T-helper 17 cell (primary cell): ENCODE measurements around the gene FAP. TPM values are rescaled to one million over a fixed set of nuclear protein-coding genes. Genes with fewer than 3 reads are reported as not detected.

Experiments
- ATAC-seq: fragments of 150-1000 bp; cut with Tn5 transposase; 2 replicates; pipeline ENCODE4 v1.10.0; 2021; ENCODE audit warnings: mild to moderate bottlenecking, moderate library complexity
- DNase-seq, 3 donors: peaks; one replicate each; pipeline versions ENCODE4 v3.0.0 to v3.0.0-alpha.2; 2020 to 2021
- H3K9me3 ChIP-seq: one replicate; pipeline ENCODE4 v1.7.0; 2013; ENCODE audit warnings: low read length, mild to moderate bottlenecking; ENCODE audit not compliant: control insufficient read depth, poor library complexity, severe bottlenecking
- H3K27ac Mint-ChIP-seq: one replicate; pipeline ENCODE4 v1.8.0; 2022; ENCODE audit warnings: mild to moderate bottlenecking, moderate library complexity, mixed read lengths
- H3K27me3 Mint-ChIP-seq: one replicate; pipeline ENCODE4 v1.8.0; 2022; ENCODE audit warnings: mixed read lengths
- H3K36me3 Mint-ChIP-seq: one replicate; pipeline ENCODE4 v1.8.0; 2022; ENCODE audit warnings: low read depth, mixed read lengths
- H3K4me1 Mint-ChIP-seq: one replicate; pipeline ENCODE4 v1.8.0; 2022; ENCODE audit warnings: mild to moderate bottlenecking, mixed read lengths
- H3K4me3 Mint-ChIP-seq: one replicate; pipeline ENCODE4 v1.8.0; 2022; ENCODE audit warnings: mild to moderate bottlenecking, moderate library complexity, mixed read lengths
- total RNA-seq, 4 donors: library from RNA in 2 of 4; stranded (reverse) in 2 of 4; gene quantifications; one replicate each; pipeline ENCODE4 v1.2.3 and lab custom pipeline; 2022 to 2026

The FAP gene
- total RNA-seq, 2 donors from 2014 or later, result not detected

GRCh38 chr2:162257425-162257824 is 14.2 kb upstream of the FAP start:
- peaks cover 5% of the 10 kb centered on the region for H3K4me1 Mint-ChIP-seq
- no peak for ATAC-seq

GRCh38 chr2:162256591-162256991 is 13.3 kb upstream of the FAP start:
- H3K9me3 ChIP-seq, result no peaks in the 10 kb centered on the region
- Mint-ChIP-seq H3K36me3 (no peaks in the 10 kb centered on the region), H3K4me1 (peaks cover 3% of the 10 kb centered on the region), H3K27ac (no peak overlapping the region), H3K4me3 (no peak overlapping the region), H3K27me3 (no peaks in the 10 kb centered on the region)
- DNase-seq (no peak), ATAC-seq (no peak)

More at GRCh38 chr2:162257425-162257824, 14.2 kb upstream of the FAP start:
- DNase-seq, result no peak
- H3K27me3 Mint-ChIP-seq, result no peaks in the 10 kb centered on the region
- H3K4me3 Mint-ChIP-seq, result no peak overlapping the region
- no peaks in the 10 kb centered on the region for H3K9me3 ChIP-seq
- no peak overlapping the region for H3K27ac Mint-ChIP-seq
- H3K36me3 Mint-ChIP-seq, result no peaks in the 10 kb centered on the region

- ATAC-seq, result no peak
Observed at GRCh38 chr2:162254236-162254871, 11.1 kb upstream of the FAP start.

GRCh38 chr2:162253435-162253834 is 10.2 kb upstream of the FAP start:
- no peak for DNase-seq
- H3K4me3 Mint-ChIP-seq, result no peak overlapping the region
- no peaks in the 10 kb centered on the region for H3K27me3 Mint-ChIP-seq
- no peaks in the 10 kb centered on the region for H3K36me3 Mint-ChIP-seq
- no peak for ATAC-seq
- H3K9me3 ChIP-seq, result no peaks in the 10 kb centered on the region
- H3K27ac Mint-ChIP-seq, result no peak overlapping the region
- H3K4me1 Mint-ChIP-seq, result no peaks in the 10 kb centered on the region

More at GRCh38 chr2:162254236-162254871, 11.1 kb upstream of the FAP start:
- H3K9me3 ChIP-seq, result no peaks in the 10 kb centered on the region
- Mint-ChIP-seq H3K36me3 (no peaks in the 10 kb centered on the region), H3K4me3 (no peak overlapping the region), H3K27ac (no peak overlapping the region), H3K4me1 (no peaks in the 10 kb centered on the region), H3K27me3 (no peaks in the 10 kb centered on the region)
- DNase-seq, result no peak

- H3K27me3 Mint-ChIP-seq, result peaks cover 5% of the 10 kb centered on the region
- ATAC-seq (no peak), DNase-seq (no peak)
- H3K27ac Mint-ChIP-seq, result no peak overlapping the region
- no peaks in the 10 kb centered on the region for H3K4me1 Mint-ChIP-seq
- H3K36me3 Mint-ChIP-seq, result no peaks in the 10 kb centered on the region
- H3K4me3 Mint-ChIP-seq, result no peak overlapping the region
- no peaks in the 10 kb centered on the region for H3K9me3 ChIP-seq
Observed at GRCh38 chr2:162252153-162252552, 8.9 kb upstream of the FAP start.

DNA sequence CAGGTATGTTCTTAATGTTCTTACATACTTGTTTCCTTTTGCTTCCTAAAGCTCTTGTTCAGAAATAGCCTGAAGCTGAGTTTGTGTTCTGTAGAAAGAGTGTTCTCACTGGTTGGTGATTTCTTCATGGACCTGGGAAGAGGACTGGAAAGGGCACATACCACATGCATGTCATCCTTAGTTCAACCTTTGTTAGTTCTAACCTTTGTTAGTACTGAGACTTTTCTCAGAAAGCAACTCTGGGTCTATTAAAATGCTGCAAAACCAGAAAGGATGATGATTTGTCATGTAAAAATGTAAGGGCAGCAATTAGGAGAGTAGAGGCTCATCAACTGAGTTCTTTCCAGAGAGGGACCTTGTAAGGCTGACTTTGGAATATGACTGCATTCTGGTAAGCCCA is 2.5 kb upstream of the FAP start:
- Mint-ChIP-seq H3K4me1 (no peaks in the 10 kb centered on the region), H3K27me3 (peaks cover 42% of the 10 kb centered on the region), H3K4me3 (no peak overlapping the region), H3K27ac (no peak overlapping the region), H3K36me3 (no peaks in the 10 kb centered on the region)
- ATAC-seq, result no peak
- DNase-seq, result no peak
- no peaks in the 10 kb centered on the region for H3K9me3 ChIP-seq

GRCh38 chr2:162245061-162245460 is 1.8 kb upstream of the FAP start:
- no peak overlapping the region for H3K4me3 Mint-ChIP-seq
- no peaks in the 10 kb centered on the region for H3K36me3 Mint-ChIP-seq
- DNase-seq (no peak), ATAC-seq (no peak)
- no peaks in the 10 kb centered on the region for H3K9me3 ChIP-seq
- H3K4me1 Mint-ChIP-seq, result no peaks in the 10 kb centered on the region
- peaks cover 48% of the 10 kb centered on the region for H3K27me3 Mint-ChIP-seq
- no peak overlapping the region for H3K27ac Mint-ChIP-seq

- Mint-ChIP-seq H3K27me3 (peaks cover 48% of the 10 kb centered on the region), H3K36me3 (no peaks in the 10 kb centered on the region), H3K27ac (no peak overlapping the region), H3K4me3 (no peak overlapping the region), H3K4me1 (no peaks in the 10 kb centered on the region)
- ATAC-seq (no peak), DNase-seq (no peak)
- H3K9me3 ChIP-seq, result no peaks in the 10 kb centered on the region
Observed at GRCh38 chr2:162244541-162245031, 1.3 kb upstream of the FAP start.

DNA sequence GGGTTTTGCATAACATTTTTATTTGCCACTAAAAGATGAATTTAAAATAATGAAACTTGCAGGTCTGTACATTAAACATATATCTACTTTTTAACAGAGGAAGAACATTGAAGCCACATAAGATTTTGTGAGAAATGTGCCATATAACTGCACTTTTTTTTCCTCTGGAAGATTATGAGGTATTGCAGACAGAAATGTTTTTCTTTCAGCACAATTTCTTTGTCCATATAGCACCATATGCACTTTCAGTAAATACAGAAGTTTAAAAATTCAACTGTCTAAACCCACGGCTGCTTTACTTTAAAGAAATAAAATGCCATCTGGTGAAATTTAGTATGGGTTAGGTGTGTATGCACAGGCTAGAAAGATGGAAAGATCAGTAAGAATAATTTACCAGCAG is 470 bp upstream of the FAP start:
- H3K4me3 Mint-ChIP-seq, result no peak overlapping the region
- no peak for DNase-seq
- H3K27ac Mint-ChIP-seq, result no peak overlapping the region
- H3K36me3 Mint-ChIP-seq, result no peaks in the 10 kb centered on the region
- peaks cover 48% of the 10 kb centered on the region for H3K27me3 Mint-ChIP-seq
- no peaks in the 10 kb centered on the region for H3K9me3 ChIP-seq
- ATAC-seq, result no peak
- H3K4me1 Mint-ChIP-seq, result no peaks in the 10 kb centered on the region

DNA sequence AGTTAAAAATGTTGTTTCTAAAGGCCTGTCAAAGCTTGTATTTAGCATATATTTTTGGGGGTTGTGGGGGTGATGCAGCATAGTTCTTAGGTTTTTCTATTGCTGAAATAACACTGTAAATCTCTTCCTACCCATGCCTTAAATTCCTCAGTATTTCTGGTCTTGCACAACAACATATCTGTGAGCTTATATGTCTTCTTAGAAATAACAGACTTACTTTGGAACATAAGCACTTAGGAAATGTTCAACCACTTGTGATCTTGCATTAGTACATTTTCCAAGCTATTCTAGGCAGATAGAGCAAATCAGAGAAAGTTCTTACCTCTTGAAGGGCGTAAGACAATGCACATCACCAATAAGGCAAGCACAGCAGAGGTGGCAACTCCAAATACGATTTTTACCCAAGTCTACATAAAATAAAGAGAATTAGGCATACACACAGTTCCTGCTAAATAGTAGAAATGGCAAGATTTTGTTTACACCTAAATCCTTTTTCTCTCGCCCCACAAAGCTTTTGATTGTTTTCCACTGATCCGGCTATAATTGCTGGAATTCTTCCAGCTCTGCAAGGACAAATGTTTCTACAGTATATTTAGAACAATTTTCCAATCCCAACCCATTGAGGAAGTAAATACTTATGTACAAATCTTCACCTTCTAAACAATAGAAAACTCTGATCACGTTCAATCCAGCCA is 512 bp downstream of the FAP start:
- Mint-ChIP-seq H3K27ac (no peak overlapping the region), H3K4me3 (no peak overlapping the region), H3K27me3 (peaks cover 51% of the 10 kb centered on the region), H3K4me1 (no peaks in the 10 kb centered on the region), H3K36me3 (no peaks in the 10 kb centered on the region)
- DNase-seq (no peak), ATAC-seq (no peak)
- no peaks in the 10 kb centered on the region for H3K9me3 ChIP-seq

DNA sequence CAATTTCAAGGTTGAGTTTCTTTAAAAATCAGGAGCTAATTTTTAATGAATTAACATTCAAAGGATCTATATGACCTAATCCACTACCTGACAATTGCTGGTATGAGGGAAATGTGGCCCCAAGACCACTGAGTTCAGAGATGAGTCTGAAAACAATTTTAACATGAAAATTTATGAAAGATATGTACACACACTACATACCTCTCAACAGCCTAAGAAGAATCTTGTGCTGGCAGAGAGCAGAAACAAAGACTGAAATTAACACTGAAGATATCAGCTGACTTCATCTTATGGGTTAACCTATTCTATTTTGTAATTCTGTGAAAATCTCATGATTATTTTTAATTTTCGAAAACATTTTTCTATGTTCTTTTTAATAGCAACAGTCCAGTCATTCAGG is 1.7 kb downstream of the FAP start:
- peaks cover 48% of the 10 kb centered on the region for H3K27me3 Mint-ChIP-seq
- no peak overlapping the region for H3K4me3 Mint-ChIP-seq
- no peak for DNase-seq
- H3K27ac Mint-ChIP-seq, result no peak overlapping the region
- no peaks in the 10 kb centered on the region for H3K36me3 Mint-ChIP-seq
- ATAC-seq, result no peak
- no peaks in the 10 kb centered on the region for H3K4me1 Mint-ChIP-seq
- no peaks in the 10 kb centered on the region for H3K9me3 ChIP-seq

DNA sequence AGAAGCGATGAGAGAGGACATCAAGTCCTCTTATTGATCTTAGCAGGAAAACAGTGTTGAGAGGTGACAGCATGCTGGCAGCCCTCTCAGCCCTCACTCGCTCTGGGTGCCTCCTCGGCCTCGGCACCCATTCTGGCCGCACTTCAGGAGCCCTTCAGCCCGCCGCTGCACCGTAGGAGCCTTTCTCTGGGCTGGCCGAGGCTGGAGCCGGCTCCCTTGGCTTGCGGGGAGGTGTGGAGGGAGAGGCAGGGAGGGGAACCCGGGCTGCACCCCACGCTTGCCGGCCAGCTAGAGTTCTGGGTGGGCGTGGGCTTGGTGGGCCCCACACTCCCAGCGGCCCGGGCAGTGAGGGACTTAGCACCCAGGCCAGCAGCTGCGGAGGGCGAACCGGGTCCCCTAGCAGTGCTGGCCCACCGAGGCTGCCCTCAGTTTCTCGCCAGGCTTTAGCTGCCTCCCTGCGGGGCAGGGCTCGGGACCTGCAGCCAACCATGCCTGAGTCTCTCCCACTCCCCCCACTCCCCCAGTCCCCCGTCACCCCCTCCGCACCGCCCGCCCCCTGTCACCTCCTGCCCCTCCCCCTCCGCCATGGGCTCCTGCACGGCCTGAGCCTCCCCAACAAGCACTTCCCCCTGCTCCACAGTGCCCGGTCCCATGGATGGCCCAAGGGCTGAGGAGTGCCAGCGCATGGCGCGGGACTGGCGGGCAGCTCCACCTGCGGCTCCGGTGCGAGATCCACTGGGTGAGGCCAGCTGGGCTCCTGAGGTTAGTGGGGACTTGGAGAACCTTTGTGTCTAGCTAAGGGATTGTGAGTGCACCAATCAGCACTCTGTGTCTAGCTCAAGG is 8.4 kb downstream of the FAP start:
- H3K9me3 ChIP-seq, result no peaks in the 10 kb centered on the region
- H3K36me3 Mint-ChIP-seq, result no peaks in the 10 kb centered on the region
- no peak overlapping the region for H3K27ac Mint-ChIP-seq
- no peak overlapping the region for H3K4me3 Mint-ChIP-seq
- H3K4me1 Mint-ChIP-seq, result no peaks in the 10 kb centered on the region
- no peak for DNase-seq
- peaks cover 25% of the 10 kb centered on the region for H3K27me3 Mint-ChIP-seq
- no peak for ATAC-seq

- Mint-ChIP-seq H3K36me3 (no peaks in the 10 kb centered on the region), H3K4me1 (no peaks in the 10 kb centered on the region), H3K27ac (no peak overlapping the region), H3K4me3 (no peak overlapping the region), H3K27me3 (peaks cover 25% of the 10 kb centered on the region)
- no peaks in the 10 kb centered on the region for H3K9me3 ChIP-seq
- no peak for ATAC-seq
- no peak for DNase-seq
Observed at GRCh38 chr2:162233197-162233596, 10.0 kb downstream of the FAP start.
